Panc1 (cell line): ENCODE data around the gene MAD1L1. TPM values are rescaled to one million over a fixed set of nuclear protein-coding genes. Genes with fewer than 3 reads are reported as not detected.

Experiments used
- ATAC-seq: fragments of 200-7000 bp; cut with Tn5 transposase; 2 replicates; pipeline ENCODE4 v1.9.1; 2020; ENCODE audit warnings: mild to moderate bottlenecking, moderate library complexity
- BruUV-seq: library from RNA; stranded (reverse); fragments of 400-500 nt; replicated peaks from 2 replicates; lab custom pipeline; 2021; lab: Mats Ljungman, UMichigan
- CTCF ChIA-PET: fragments of 300-600 bp; sonication (Branson Sonifier 250); formaldehyde crosslinking; loops from one replicate; lab custom pipeline; 2022; ENCODE audit warnings: antibody characterized with exemption; lab: Charles Lee
- POLR2A ChIA-PET: fragments of 300-600 bp; sonication (Branson Sonifier 250); formaldehyde crosslinking; loops from one replicate; lab custom pipeline; 2022; ENCODE audit warnings: antibody characterized with exemption; lab: Charles Lee
- DNase-seq: peaks from one replicate; pipeline ENCODE4 v3.0.0-alpha.2; 2010; ENCODE audit warnings: low read depth, low spot score
- H3K27ac ChIP-seq: 2 replicates; pipeline ENCODE4 v1.5.1; 2011; ENCODE audit warnings: mild to moderate bottlenecking, low read length, inconsistent platforms
- H3K27me3 ChIP-seq: fragments of 200-500 bp; sonication (Bioruptor generic); 2 replicates; pipeline ENCODE4 v1.6.0; 2014; ENCODE audit warnings: low read length, inconsistent platforms; ENCODE audit not compliant: control insufficient read depth, insufficient read depth
- H3K36me3 ChIP-seq: fragments of 200-500 bp; sonication (Bioruptor generic); 2 replicates; pipeline ENCODE4 v1.5.1; 2014; ENCODE audit warnings: inconsistent platforms, mild to moderate bottlenecking, low read length, moderate library complexity; ENCODE audit not compliant: control insufficient read depth, insufficient read depth
- H3K4me1 ChIP-seq: 2 replicates; pipeline ENCODE4 v1.5.1; 2011; ENCODE audit warnings: inconsistent platforms, mild to moderate bottlenecking, low read length, moderate library complexity; ENCODE audit not compliant: control insufficient read depth, insufficient read depth
- H3K4me3 ChIP-seq, 2 experiments: 2 replicates each; pipeline ENCODE4 v1.5.1; 2011 to 2012; ENCODE audit warnings: low read depth in 2 of 2, low read length in 2 of 2, mild to moderate bottlenecking in 2 of 2, inconsistent platforms in 1 of 2, moderate library complexity in 1 of 2
- H3K9me3 ChIP-seq: fragments of 200-500 bp; sonication (Bioruptor generic); 2 replicates; pipeline ENCODE4 v1.5.1; 2014; ENCODE audit warnings: low read depth, mild to moderate bottlenecking, inconsistent platforms, low read length, moderate library complexity; ENCODE audit not compliant: control insufficient read depth, insufficient read depth
- CTCF ChIP-seq: fragments of 450-650 bp; IDR thresholded peaks from 2 replicates; pipeline ENCODE4 v1.5.1; 2017; ENCODE audit warnings: mild to moderate bottlenecking
- POLR2AphosphoS5 ChIP-seq: IDR thresholded peaks from 2 replicates; pipeline ENCODE4 v1.6.1; 2012; ENCODE audit warnings: mild to moderate bottlenecking, low read depth, low read length, moderate library complexity
- REST ChIP-seq, 2 experiments: IDR thresholded peaks; 2 replicates each; pipeline ENCODE4 v1.6.1; 2011 to 2012; ENCODE audit warnings: low read depth in 2 of 2, control low read depth in 1 of 2, low read length in 1 of 2, mild to moderate bottlenecking in 1 of 2, moderate library complexity in 1 of 2; ENCODE audit not compliant: insufficient read depth in 1 of 2
- SIN3A ChIP-seq: IDR thresholded peaks from 2 replicates; pipeline ENCODE4 v1.6.1; 2012; ENCODE audit warnings: low read depth, mild to moderate bottlenecking, low read length, moderate library complexity, borderline replicate concordance; ENCODE audit not compliant: insufficient read depth
- TCF7L2 ChIP-seq: IDR thresholded peaks from 2 replicates; pipeline ENCODE4 v1.6.1; 2011; ENCODE audit warnings: mild to moderate bottlenecking, low read depth, low read length, inconsistent platforms
- in situ Hi-C: cut with HindIII; loops from 2 replicates; pipeline ENCODE4 v1.10.0; 2016; ENCODE audit warnings: low sequenced_read_pairs, low pct_unique_long_range_greater_than_20kb
- intact Hi-C: fragments of 100-400 bp; cut with micrococcal nuclease; formaldehyde crosslinking; loops from one replicate; pipeline ENCODE4 v1.10.0; 2022; ENCODE audit not compliant: unreplicated experiment
- total RNA-seq: library from RNA; stranded (reverse); gene quantifications from one replicate; pipeline ENCODE4 v1.2.1, GENCODE V29; 2021; ENCODE audit not compliant: unreplicated experiment

MAD1L1 gene
- total RNA-seq, 1 experiment from 2014 or later, result 70.8 TPM

- Histone ChIP-seq H3K36me3 (no peaks in the 10 kb centered on the region), H3K27ac (no peak overlapping the region), H3K27me3 (no peaks in the 10 kb centered on the region), H3K9me3 (no peaks in the 10 kb centered on the region), H3K4me1 (no peaks in the 10 kb centered on the region), H3K4me3 (no peak overlapping the region)
- BruUV-seq, result no TSS peak
- in situ Hi-C loops (no loop called here), intact Hi-C loops (no loop called here)
- ATAC-seq (no peak), DNase-seq (no peak)
- ChIA-PET POLR2A (no interaction called here), CTCF (no interaction called here)
- no peak for TF ChIP-seq SIN3A
- no peak for TF ChIP-seq POLR2AphosphoS5
- no peak for TF ChIP-seq CTCF
- TF ChIP-seq REST (IDR thresholded peaks at IDR 0.05; ENCODE audit: insufficient read depth in 1 of 2, low read depth in 2 of 2, low read length in 1 of 2), result no peak
- no peak for TF ChIP-seq TCF7L2
Measured at GRCh38 chr7:2004841-2005725, 227.7 kb downstream of the MAD1L1 start.

GRCh38 chr7:2003931-2004812 is 228.6 kb downstream of the MAD1L1 start:
- H3K27me3 ChIP-seq, result no peaks in the 10 kb centered on the region
- BruUV-seq, result no TSS peak
- TF ChIP-seq REST (IDR thresholded peaks at IDR 0.05; ENCODE audit: insufficient read depth in 1 of 2, low read depth in 2 of 2, low read length in 1 of 2) (no peak), TCF7L2 (no peak), SIN3A (no peak), CTCF (no peak), POLR2AphosphoS5 (no peak)
- H3K9me3 ChIP-seq, result no peaks in the 10 kb centered on the region
- no peak for DNase-seq
- in situ Hi-C loops (no loop called here), intact Hi-C loops (no loop called here)
- no peaks in the 10 kb centered on the region for H3K36me3 ChIP-seq
- ChIA-PET CTCF (no interaction called here), POLR2A (no interaction called here)
- ATAC-seq, result no peak
- no peak overlapping the region for H3K4me3 ChIP-seq
- no peaks in the 10 kb centered on the region for H3K4me1 ChIP-seq
- H3K27ac ChIP-seq, result no peak overlapping the region
